EL (cell line): ENCODE results near the gene SLC6A8.

Source experiments
- DNase-seq: peaks from one replicate; pipeline ENCODE4 v3.0.0-alpha.2; 2016

SLC6A8 gene

DNA sequence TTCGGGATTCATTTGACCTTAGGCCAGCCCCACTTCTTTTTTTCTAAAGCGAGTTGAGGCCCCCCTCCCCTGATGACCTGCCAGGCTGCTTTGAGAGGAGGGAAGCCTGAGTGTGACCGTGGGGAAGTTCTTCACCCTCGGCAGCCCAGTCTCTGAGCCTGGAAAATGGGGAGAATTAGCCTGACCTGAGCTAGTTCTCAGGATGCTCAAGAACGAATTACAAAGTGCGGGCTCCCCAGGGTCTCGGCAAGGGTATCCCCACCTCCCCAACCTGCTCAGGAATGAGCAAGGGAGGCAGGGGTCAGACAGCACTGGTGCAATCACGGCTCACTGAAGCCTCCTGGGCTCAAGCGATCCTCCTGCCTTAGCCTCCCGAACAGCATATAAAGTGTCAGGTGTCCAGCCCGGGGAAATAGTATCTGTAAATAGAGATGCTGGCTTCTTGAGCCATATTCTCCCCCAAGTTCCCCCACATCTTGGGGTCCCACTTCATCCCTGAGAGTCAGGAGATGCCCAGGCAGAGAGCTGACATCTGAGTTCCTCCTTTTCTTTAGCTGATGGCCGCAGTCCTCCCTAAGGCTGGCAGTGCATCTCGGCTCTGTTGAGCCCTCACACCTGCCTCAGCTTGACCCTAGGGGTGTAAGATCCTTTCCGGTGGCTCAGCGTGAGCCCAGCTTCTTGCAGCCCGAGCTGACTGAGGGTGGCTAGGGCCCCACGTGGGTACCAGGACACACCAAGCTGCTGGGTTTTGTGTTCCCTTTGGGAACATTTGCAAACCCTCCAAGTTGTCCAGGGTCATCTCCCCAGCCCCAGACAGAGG, 39.2 kb upstream of the SLC6A8 start:
- DNase-seq: no peak

DNA sequence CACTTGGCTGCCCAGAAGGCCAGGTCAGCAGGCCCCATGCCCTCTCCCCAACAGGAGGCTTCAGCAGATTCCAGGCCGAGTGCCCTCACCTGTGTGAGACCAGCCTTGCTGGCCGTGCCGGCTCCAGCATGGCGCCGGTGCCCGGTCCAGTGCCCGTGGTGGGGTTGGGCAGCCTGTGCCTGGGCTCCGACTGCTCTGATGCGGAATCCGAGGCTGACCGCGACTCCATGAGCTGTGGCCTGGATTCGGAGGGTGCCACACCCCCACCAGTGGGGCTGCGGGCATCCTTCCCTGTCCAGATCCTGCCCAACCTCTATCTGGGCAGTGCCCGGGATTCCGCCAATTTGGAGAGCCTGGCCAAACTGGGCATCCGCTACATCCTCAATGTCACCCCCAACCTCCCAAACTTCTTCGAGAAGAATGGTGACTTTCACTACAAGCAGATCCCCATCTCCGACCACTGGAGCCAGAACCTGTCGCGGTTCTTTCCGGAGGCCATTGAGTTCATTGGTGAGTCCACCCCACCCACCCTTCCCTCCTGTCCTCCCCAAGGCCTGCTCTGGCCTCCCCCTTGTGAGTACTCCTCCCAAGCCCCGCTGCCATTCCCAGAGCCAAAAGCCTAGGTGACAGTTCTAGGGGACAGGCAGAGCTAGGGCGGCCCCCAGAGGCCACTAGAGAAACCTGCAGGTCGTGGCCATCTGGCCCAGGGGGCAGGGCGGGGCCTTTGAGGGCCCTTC, 38.4 kb upstream of the SLC6A8 start:
- peak; percentile 10 for DNase-seq

DNA sequence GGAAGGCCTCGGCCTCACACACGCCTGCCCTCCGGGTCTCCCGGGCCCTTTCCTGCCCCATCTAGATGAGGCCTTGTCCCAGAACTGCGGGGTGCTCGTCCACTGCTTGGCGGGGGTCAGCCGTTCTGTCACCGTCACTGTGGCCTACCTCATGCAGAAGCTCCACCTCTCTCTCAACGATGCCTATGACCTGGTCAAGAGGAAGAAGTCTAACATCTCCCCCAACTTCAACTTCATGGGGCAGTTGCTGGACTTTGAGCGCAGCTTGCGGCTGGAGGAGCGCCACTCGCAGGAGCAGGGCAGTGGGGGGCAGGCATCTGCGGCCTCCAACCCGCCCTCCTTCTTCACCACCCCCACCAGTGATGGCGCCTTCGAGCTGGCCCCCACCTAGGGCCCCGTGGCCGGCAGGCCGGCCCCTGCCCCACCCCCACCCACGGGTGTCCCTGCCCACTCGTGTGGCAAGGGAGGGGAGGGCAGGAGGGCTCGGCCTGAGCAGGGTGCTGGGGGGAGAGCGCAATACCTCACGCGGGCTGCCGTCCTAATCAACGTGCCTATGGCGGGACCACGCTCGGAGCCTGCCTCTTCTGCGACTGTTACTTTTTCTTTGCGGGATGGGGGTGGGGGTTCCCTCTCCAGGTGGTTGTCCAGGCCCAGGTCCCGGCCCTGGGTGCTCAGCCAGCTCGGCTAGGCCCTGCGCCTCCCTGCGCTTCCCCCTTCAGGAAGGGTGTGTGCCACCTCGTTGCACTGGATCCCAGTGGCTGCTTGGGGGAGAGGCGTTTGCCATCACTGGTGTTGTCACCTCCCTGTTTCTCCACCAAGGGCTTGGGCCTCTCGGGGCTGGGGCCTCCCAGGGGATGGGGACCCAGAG, 37.6 kb upstream of the SLC6A8 start:
- DNase-seq: no peak

DNA sequence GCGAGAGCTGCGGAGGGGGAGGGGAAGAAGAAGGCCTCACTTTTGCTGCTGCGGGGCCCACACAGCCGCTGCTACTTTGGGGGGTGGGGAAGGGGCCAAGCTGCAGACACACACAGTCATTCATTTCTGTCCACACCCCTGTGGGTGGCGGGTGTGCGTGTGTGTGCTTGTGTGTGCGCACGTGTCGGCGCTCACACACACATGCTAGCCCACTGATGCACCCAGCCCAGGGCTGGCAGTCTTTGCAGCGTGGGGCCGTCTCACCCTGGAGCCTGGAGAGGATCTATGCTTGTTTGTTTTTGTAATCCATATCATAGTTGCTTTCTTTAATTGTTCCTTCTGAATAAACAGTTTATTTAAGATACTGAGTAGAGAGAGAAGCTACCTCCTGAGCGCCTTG, 36.8 kb upstream of the SLC6A8 start:
- no peak for DNase-seq

DNA sequence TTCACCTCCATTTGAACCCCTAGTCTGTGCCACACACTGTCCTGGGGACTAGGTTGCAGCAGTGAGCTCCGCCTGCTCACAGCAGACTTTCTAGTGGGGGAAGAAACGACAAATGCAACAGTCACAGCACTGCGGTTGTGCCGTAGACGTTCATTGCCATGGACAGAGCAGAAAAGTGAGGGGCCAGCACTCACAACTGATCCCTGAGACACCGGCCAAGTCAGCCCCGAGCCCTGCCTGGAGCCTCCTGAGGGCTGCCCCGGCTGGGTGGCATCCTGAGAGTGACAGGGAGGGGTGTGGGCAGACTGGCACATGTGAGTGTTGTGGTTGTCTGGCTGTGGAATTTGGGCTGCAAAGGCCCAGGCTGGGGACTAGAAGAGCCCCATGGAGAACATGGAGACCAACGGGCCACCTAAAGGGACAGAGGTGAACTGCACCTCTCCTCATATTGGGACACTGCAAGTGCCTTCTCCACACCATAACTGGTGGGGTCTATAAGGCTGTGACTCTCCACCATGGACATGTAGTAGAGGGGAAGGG, 36.1 kb upstream of the SLC6A8 start:
- no peak for DNase-seq

DNA sequence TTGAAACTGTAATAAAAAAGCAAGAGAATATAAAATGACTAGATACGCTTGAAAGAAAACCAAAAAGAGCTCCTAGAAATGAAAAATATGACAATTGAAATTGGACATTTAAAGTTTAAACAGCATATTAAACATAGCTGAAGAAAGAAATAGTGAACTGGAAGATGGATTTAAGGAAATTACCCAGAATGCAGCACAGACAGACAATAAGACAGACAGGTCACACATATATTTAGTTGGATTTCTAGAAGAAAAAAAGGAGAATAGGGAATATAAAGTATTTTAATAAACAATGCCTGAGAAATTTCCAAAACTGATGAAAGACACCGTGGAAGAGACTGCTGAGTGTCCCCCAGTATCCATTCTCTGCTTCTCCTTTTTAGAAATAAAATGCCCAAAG, 34.2 kb upstream of the SLC6A8 start:
- DNase-seq: no peak

DNA sequence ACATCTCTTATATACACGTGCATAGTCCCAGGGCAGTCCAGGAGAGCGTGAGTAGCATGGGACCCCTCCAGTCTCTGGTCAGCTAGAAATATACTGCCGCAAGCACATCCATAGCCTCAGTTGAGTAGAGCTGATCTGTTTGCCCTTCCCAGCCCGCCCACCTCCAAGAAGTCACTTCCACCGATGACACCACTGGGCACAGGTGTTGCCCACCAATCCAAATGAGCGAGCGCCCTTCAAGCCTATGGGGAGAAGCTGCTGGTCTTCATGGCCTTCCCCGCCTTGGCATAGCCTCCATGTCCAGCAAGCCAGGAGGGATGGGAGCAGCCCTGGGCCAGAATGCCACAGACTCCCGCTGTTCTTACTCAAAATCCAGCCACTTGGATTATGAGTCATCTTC, 30.6 kb upstream of the SLC6A8 start:
- DNase-seq: no peak

DNA sequence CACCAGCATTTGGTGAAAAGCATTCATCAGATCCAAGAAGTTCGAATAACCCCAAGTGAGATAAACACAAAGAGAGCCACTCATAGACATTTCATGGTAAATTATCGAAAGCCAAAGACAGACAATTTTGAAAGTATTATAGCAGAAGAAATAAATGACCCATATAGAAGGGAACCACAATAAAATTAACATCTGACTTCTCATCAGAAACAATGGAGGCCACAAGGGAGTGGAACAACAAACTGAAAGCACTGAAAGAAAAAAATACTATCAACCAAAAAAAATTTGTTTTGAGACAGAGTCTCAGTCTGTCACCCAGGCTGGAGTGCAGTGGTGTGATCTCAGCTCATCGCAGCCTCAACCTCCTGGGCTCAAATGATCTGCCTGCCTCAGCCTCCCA, 28.5 kb upstream of the SLC6A8 start:
- no peak for DNase-seq

DNA sequence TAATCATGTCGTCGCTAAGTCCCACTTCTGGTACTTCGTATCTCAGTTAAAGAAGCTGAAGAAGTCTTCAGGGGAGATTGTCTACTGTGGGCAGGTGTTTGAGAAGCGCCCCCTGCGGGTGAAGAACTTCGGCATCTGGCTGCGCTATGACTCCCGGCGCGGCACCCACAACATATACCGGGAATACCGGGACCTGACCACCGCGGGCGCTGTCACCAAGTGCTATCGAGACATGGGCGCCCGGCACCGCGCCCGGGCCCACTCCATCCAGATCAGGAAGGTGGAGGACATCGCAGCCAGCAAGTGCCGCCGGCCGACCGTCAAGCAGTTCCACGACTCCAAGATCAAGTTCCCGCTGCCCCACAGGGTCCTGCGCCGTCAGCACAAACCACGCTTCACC, 25.5 kb upstream of the SLC6A8 start:
- DNase-seq: peak; percentile 45

DNA sequence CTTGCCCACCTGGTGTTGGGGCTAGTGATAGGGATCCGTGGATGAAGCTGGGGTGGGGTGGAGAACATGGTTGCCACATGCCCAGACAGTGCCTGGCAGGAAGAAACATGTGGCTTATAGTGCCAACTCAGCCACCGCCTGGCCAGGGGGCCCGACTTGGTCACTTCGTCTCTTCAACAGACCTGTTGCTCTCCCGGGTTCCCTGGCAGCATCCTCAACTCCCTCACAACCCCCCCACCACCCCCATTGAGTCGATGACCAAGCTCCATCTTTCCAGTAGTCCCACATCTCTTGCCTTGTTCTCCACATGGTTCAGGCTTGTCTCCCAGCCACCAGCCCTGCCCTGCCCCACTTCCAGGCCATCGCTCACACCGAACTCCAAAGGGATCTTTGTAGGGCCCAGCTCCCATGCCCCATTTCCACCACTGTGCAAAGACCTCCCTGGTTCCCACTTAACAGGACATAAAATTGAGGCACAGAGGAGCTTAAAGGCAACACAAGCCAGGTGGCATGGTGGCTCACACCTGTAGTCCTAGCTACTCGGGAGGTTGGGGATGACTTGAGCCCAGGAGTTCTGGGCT, 21.9 kb upstream of the SLC6A8 start:
- no peak for DNase-seq

DNA sequence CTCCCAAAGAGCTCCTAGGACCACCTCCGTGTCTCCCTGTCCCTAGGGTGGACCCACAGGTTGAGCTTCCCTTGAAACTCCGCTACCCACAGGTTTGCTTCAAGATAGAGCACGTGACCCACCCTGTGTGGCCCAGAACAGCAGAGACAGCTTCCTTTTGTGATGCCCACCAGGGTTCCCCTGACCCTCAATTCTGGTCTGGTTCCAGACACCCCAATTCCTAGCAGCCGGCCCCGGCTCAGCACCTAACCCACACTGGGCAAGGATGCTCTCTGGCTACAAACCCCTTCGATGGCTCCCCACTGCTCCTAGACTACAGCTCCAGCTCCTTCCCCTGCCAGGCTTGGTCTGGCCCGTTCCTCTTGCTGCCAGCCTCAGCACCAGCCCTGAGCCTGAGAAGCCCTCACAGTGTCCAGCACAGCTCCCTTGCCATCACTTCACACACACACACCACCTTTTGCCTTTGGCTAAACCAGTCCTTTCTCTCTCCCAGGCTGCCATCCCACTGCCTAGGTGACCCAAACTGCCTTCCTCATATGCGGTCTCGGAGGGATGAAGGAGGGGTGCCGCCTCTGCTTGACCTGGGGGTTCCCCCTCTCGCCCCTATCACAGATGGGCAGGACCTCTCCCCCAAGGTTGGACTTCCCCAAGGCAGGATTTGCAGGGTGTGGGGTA, 20.3 kb upstream of the SLC6A8 start:
- DNase-seq: no peak

DNA sequence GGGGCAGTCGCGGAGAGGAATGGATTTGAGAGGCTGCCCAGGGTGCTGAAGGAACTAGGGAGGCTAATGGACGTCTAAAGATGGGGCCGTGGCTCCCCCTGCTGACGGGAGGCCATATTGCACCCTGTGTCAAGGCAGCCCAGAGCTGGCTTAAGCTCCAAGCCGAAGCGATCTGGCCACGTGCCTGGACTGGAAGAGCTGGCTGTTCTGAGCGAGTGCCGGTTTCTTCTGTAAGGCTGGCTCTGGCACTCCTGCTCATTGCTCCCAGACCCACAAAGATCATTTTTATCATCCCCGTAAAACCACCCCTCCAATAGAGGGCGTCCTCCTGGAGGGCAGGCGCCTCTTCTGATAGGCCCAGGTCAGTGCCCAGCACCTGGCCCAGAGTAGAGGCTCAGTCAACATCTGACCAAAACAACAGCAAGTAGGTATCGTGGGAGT, 19.8 kb upstream of the SLC6A8 start:
- peak; percentile 68 for DNase-seq

DNA sequence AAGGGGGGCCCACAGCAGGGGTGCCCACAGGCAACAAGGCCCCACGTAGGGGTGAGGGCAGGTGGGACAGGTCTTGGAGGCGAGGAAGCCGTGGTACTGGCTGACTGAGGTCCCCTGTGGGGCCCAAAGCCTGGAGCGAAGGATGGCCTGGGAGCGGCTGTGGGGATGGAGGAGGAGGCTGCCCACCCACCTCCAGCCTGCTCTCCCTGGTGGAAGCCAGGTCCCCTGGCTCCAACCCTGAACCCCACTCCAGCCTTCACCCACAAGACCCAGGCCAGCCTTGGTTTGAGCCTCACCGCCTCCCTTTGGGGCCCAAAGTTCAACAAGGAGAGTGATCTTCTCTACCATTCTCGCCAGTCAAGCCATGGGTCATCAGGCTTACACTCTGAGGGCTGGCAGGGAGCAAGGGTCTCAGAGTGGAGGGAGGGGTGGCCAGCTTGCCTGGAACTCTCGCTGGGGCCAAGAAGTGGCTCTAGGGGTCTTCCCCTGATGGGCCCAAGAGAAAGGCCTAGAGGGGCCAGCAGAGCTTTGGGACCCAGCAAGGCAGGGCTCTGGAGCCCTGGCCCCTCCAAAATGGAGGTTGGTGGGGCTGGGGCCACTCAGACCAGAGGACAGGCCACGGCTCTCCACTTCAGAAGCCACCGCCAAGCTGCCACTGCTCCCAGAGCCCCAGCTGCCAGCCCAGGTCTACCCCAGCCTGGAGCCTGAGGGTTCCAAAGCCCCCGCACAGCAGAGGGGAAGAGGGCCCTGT, 19.1 kb upstream of the SLC6A8 start:
- DNase-seq: no peak

DNA sequence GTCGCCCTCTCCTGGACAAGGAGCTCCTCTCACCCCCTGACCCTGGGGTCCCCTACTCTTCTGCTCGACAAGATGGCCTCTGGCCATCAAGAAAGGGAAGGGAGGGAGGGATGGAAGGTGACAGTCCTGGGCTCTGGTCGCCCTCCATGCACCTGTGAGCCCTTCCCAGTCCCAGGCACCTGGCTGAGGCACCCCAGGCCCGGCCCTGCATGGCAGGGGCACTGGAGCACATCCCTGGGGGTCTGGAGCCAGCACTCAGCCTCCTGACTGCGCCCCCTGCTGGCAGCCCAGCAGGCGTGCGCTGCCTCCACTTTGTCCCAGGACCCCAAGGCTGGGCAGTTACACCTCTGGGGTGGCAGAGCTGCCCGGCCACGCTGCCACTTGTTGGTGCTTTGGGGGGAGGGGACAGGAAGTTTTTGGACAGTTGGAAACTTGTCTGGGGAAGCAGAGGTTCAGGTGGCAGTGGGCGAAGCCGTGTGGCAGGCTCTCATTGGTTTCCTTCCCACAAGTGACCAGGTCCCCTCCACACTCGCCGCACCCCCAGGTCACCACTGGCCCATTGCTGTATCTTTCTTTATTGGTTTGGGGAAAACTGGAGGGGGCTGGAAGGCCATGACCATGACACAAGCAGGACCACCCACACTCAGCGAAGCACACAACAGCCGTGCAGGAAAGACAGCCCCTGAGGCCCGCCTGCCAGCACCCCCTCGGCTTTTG, 18.4 kb upstream of the SLC6A8 start:
- DNase-seq: no peak

DNA sequence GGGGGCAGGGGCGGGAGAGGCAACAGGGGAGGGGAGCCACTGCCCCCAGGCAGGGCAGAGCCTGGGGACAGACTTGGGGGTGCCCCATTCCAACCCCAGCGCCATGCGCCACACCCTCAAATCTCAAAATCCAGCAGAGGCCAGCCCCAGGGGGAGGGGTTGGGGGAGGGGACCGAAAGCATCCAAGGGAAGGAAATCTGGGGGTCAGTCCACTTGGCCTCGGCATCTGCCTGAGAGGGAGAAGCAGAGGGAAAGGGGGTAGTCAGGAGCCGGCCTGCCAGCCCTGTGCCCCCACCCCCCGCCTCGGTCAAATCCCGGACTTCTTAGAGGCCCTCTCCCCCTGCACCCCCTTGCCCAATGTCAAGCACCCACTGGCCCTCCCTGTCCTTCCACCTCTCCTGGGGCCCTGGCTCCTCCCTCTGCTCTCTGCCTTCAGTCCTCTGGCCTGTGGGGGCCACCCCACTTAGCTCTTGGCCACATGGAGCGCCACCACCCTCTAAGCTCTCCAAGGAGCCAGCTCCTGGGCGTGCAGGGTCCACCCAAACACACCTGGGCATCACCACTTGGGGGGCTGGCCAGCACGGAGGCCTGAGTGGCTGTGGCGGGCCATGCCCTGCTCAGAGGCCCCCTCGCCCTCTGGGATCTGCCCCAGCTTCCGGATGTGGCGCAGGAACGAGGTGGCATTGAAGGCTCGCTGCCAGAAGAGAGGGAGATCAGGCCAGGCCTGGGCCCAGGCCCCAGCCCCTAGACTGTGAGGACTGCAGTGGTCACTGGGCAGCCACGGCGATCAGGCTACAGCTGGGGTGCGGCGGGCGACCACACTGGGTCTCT, 17.6 kb upstream of the SLC6A8 start:
- no peak for DNase-seq

DNA sequence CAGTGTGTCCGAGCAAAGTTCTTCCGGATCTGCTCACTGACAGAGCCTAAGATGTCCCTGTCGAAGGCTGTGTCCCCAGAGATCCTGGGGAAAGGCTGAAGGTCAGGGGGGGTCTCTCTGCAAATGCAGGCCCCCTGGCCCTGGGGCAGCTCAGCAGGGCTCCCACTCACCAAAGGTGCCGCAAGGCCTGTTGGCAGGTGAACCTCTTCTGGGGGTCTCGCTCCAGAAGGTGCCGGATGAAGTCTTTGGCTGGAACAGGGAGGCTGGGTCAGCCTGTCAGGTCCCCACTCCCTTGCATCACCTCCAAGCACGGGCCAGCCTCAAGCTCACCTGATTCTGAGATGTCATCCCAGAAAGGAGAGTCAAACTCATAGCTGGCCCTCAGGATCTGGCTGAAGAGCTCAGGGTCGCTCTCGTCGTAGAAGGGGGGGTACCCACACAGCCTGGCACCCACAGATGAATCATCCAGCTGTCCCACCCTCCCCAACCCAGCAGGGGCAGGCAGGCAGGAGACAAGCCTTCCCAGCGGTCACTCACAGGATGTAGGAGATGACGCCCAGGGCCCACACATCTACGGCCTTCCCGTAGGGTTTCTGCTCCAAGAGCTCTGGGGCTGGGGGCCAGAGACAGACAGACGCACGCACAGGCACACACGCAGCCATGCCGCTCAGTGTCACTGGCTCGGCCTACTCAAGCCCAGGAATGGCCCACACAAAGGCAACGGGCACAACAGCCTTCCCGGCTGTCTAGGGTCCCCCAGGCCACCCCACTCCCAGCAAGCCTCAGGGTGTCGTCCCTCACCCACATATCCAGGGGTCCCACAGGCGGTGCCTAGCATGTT, 16.8 kb upstream of the SLC6A8 start:
- no peak for DNase-seq

DNA sequence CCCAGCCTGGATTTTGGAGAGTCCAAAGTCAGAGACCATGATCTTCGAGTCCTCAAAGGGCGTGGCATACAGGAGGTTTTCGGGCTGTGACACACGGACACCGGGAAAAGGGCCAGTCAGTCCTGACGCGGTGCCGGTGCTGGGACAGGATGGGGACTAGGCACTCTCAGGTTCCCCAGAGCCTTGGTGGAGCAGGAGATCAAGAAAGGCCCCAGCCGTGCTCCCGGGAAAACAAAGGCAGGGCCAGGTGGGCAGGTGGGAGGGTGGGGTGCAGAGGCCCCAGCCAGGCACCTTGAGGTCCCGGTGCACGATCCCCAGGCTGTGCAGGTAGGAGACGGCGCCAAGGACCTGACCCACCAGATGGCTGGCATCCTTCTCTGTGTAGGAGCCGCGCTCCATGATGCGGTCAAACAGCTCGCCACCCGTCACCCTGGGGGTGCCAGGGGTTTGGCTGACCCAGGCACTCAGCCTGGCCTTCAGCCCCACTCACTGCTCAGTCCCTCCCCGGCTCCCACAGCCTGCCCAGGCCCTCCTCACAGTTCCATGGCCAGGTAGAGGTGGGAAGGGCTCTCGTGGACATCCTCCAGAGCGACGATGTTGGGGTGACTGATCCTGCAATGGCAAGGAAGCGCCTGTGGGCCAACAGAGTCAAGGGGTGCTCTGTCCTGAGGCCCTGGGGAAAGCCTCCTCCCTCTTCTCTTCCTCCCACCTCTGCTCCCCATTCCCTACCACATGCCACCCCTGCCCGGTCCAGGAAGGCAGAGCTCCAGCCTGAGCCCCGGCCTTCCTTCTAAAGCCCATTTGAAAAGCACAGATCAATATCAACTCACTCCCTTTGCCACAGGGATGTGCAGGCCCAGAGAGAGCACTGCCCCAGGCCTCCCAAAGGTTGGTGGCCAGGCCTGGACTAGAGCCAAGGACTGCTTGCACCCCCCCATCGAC, 15.9 kb upstream of the SLC6A8 start:
- no peak for DNase-seq
